ENCODE measurements around the gene CTBP2. TPM values are rescaled to one million over a fixed set of nuclear protein-coding genes. Genes with fewer than 3 reads are reported as not detected.

Gene CTBP2
- total RNA-seq, 2 donors from 2014 or later, result 75.3 to 109 TPM

DNA sequence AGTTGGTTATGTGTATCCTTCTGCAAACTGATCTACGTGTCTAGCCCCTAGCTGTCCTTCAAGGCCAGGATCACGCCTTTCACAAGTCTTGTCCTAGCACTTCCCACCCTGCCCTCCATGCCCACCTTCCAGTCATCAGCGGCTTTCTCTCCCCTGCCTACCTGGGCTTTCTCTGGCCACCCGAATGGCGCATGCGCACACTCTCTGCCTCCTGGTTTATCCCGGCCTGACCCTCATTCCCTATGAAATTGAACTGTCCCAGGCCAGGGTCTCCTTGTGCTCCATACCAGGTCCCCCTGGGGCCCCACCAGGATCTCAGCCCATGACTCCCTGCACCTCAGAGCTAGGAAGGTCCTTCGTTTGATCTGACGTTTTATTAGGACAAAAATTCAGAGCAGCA, 31.6 kb upstream of the CTBP2 start:
- TF ChIP-seq CTCF (conservative IDR thresholded peaks at IDR 0.05), result no peak
- no peak overlapping the region for H3K27ac Mint-ChIP-seq
- no peak overlapping the region for H3K4me3 Mint-ChIP-seq
- Histone ChIP-seq H3K36me3 (ENCODE audit: control insufficient read depth, insufficient read depth, low read length) (no peaks in the 10 kb centered on the region), H3K9me3 (ENCODE audit: control insufficient read depth, low read length) (no peaks in the 10 kb centered on the region), H3K27ac (ENCODE audit: low read depth, low read length) (no peak overlapping the region), H3K4me1 (ENCODE audit: control insufficient read depth, insufficient read depth, low read length) (no peaks in the 10 kb centered on the region), H3K9ac (ENCODE audit: extremely low read depth, low read length, poor library complexity, severe bottlenecking) (no peak overlapping the region), H3K4me3 (ENCODE audit: low read length) (no peak overlapping the region), H3K27me3 (ENCODE audit: control insufficient read depth, insufficient read depth, low read length, poor library complexity, severe bottlenecking) (no peaks in the 10 kb centered on the region)
- no peak for DNase-seq
- H3K36me3 Mint-ChIP-seq (ENCODE audit: low read depth), result no peaks in the 10 kb centered on the region
- no peaks in the 10 kb centered on the region for H3K4me1 Mint-ChIP-seq
- no peaks in the 10 kb centered on the region for H3K9me3 Mint-ChIP-seq
- WGBS, 2 experiments (ENCODE audit: insufficient coverage in 1 of 2, insufficient read length in 1 of 2), result 82 to 90% methylated on average over 7 to 9 of the region's 9 CpGs
- H3K27me3 Mint-ChIP-seq (ENCODE audit: insufficient read depth), result peaks cover 23% of the 10 kb centered on the region

- H3K4me1 ChIP-seq (ENCODE audit: control insufficient read depth, insufficient read depth, low read length), result no peaks in the 10 kb centered on the region
- H3K27me3 Mint-ChIP-seq (ENCODE audit: insufficient read depth), result peaks cover 26% of the 10 kb centered on the region
- no peaks in the 10 kb centered on the region for H3K36me3 Mint-ChIP-seq (ENCODE audit: low read depth)
- no peak for DNase-seq
- no peaks in the 10 kb centered on the region for H3K4me1 Mint-ChIP-seq
- H3K27ac Mint-ChIP-seq, result no peak overlapping the region
- H3K36me3 ChIP-seq (ENCODE audit: control insufficient read depth, insufficient read depth, low read length), result no peaks in the 10 kb centered on the region
- H3K27me3 ChIP-seq (ENCODE audit: control insufficient read depth, insufficient read depth, low read length, poor library complexity, severe bottlenecking), result no peaks in the 10 kb centered on the region
- H3K9ac ChIP-seq (ENCODE audit: extremely low read depth, low read length, poor library complexity, severe bottlenecking), result no peak overlapping the region
- H3K9me3 Mint-ChIP-seq, result no peaks in the 10 kb centered on the region
- H3K4me3 Mint-ChIP-seq, result no peak overlapping the region
- no peaks in the 10 kb centered on the region for H3K9me3 ChIP-seq (ENCODE audit: control insufficient read depth, low read length)
- TF ChIP-seq CTCF (conservative IDR thresholded peaks at IDR 0.05), result no peak
- H3K27ac ChIP-seq (ENCODE audit: low read depth, low read length), result no peak overlapping the region
- WGBS, 2 experiments (ENCODE audit: insufficient coverage in 1 of 2, insufficient read length in 1 of 2), result 74 to 85% methylated on average over 5 to 8 of the region's 8 CpGs
- no peak overlapping the region for H3K4me3 ChIP-seq (ENCODE audit: low read length)
These were observed 30.6 kb upstream of the CTBP2 start for GRCh38 chr10:125190946-125191345.

DNA sequence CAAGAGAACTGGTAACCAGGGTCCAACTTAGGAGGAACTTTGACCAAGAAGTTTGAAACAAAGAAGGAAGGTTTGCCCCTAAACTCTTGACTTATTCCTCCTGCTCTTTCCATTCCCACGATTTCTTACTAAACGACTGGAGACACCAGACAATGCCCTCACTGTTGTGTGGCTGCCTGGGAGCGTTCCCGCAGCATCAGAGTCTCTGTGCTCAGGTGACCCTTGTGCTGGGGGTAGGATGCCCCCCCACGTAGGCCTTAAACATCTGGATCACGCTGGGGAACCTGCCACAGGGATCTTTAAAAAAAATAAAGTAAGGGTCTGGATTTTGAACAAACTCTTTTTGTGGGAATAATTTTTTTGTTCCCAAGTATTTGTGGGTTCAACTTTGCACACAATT, 30.1 kb upstream of the CTBP2 start:
- Mint-ChIP-seq H3K4me3 (no peak overlapping the region), H3K27ac (no peak overlapping the region), H3K9me3 (no peaks in the 10 kb centered on the region), H3K36me3 (ENCODE audit: low read depth) (no peaks in the 10 kb centered on the region), H3K27me3 (ENCODE audit: insufficient read depth) (peaks cover 29% of the 10 kb centered on the region), H3K4me1 (no peaks in the 10 kb centered on the region)
- Histone ChIP-seq H3K27me3 (ENCODE audit: control insufficient read depth, insufficient read depth, low read length, poor library complexity, severe bottlenecking) (no peaks in the 10 kb centered on the region), H3K9ac (ENCODE audit: extremely low read depth, low read length, poor library complexity, severe bottlenecking) (no peak overlapping the region), H3K27ac (ENCODE audit: low read depth, low read length) (peak overlapping the region; percentile 22), H3K9me3 (ENCODE audit: control insufficient read depth, low read length) (no peaks in the 10 kb centered on the region), H3K36me3 (ENCODE audit: control insufficient read depth, insufficient read depth, low read length) (no peaks in the 10 kb centered on the region), H3K4me3 (ENCODE audit: low read length) (no peak overlapping the region), H3K4me1 (ENCODE audit: control insufficient read depth, insufficient read depth, low read length) (no peaks in the 10 kb centered on the region)
- DNase-seq, result no peak
- TF ChIP-seq CTCF (conservative IDR thresholded peaks at IDR 0.05), result no peak
- 89 to 92% methylated on average over 6 of the region's 6 CpGs for WGBS, 2 experiments (ENCODE audit: insufficient coverage in 1 of 2, insufficient read length in 1 of 2)

All from endodermal cell (in vitro differentiated cells).